Activated T-helper 1 cell treated with anti-CD3 and anti-CD28 coated beads, Interleukin-12 subunit alpha, Interleukin-12 subunit beta, Interleukin-2, Interleukin-4 antibody, amounts not matched to agents 30 ng/mL and 10 ng/mL and 1 ng/mL, durations not matched to agents 14 hours and 24 hours and 36 hours (primary cell): ENCODE measurements around the gene CFAP46. TPM values are rescaled to one million over a fixed set of nuclear protein-coding genes. Genes with fewer than 3 reads are reported as not detected.

Experiments
- DNase-seq: peaks from one replicate; pipeline ENCODE4 v3.0.0; 2021; ENCODE audit warnings: low spot score
- H3K27ac Mint-ChIP-seq: one replicate; pipeline ENCODE4 v1.8.0; 2021; ENCODE audit warnings: mild to moderate bottlenecking, mixed read lengths
- H3K27me3 Mint-ChIP-seq: one replicate; pipeline ENCODE4 v1.8.0; 2022; ENCODE audit warnings: mild to moderate bottlenecking, moderate library complexity, mixed read lengths; ENCODE audit not compliant: insufficient read depth
- H3K36me3 Mint-ChIP-seq: one replicate; pipeline ENCODE4 v1.8.0; 2021; ENCODE audit warnings: low read depth, mixed read lengths
- H3K4me1 Mint-ChIP-seq: one replicate; pipeline ENCODE4 v1.8.0; 2021; ENCODE audit warnings: low read depth, mixed read lengths
- H3K4me3 Mint-ChIP-seq: one replicate; pipeline ENCODE4 v1.8.0; 2021; ENCODE audit warnings: mild to moderate bottlenecking, moderate library complexity, mixed read lengths
- H3K9me3 Mint-ChIP-seq: one replicate; pipeline ENCODE4 v1.8.0; 2021; ENCODE audit warnings: mixed read lengths
- intact Hi-C: fragments of 100-400 bp; cut with micrococcal nuclease; formaldehyde crosslinking; loops from one replicate; pipeline ENCODE4 v1.15.1; 2024
- total RNA-seq: library from RNA; stranded (reverse); gene quantifications from 2 replicates; pipeline ENCODE4 v1.2.3, GENCODE V29; 2022

Gene CFAP46
- total RNA-seq, 1 donor from 2014 or later = not detected

- Mint-ChIP-seq H3K4me3 (no peak overlapping the region), H3K4me1 (peaks cover 11% of the 10 kb centered on the region), H3K27me3 (no peaks in the 10 kb centered on the region), H3K27ac (no peak overlapping the region), H3K36me3 (peaks cover 18% of the 10 kb centered on the region), H3K9me3 (no peaks in the 10 kb centered on the region)
- DNase-seq = no peak
- intact Hi-C loops = no loop called here
These were observed 176.1 kb downstream of the CFAP46 start for GRCh38 chr10:132766291-132766690.

GRCh38 chr10:132765435-132765834 lies 176.9 kb downstream of the CFAP46 start:
- peaks cover 11% of the 10 kb centered on the region for H3K4me1 Mint-ChIP-seq
- no peak for DNase-seq
- intact Hi-C loops = no loop called here
- no peak overlapping the region for H3K4me3 Mint-ChIP-seq
- no peaks in the 10 kb centered on the region for H3K27me3 Mint-ChIP-seq
- H3K36me3 Mint-ChIP-seq = peaks cover 17% of the 10 kb centered on the region
- no peaks in the 10 kb centered on the region for H3K9me3 Mint-ChIP-seq
- H3K27ac Mint-ChIP-seq = no peak overlapping the region

GRCh38 chr10:132764108-132764507 lies 178.3 kb downstream of the CFAP46 start:
- intact Hi-C loops = loop anchor here (5.0 kb wide), 1 partner anchor 198 kb away; no protein-coding TSS in a partner anchor
- H3K27me3 Mint-ChIP-seq = no peaks in the 10 kb centered on the region
- H3K4me1 Mint-ChIP-seq = peaks cover 11% of the 10 kb centered on the region
- no peak for DNase-seq
- H3K9me3 Mint-ChIP-seq = no peaks in the 10 kb centered on the region
- H3K27ac Mint-ChIP-seq = no peak overlapping the region
- peaks cover 12% of the 10 kb centered on the region for H3K36me3 Mint-ChIP-seq
- H3K4me3 Mint-ChIP-seq = no peak overlapping the region

DNA sequence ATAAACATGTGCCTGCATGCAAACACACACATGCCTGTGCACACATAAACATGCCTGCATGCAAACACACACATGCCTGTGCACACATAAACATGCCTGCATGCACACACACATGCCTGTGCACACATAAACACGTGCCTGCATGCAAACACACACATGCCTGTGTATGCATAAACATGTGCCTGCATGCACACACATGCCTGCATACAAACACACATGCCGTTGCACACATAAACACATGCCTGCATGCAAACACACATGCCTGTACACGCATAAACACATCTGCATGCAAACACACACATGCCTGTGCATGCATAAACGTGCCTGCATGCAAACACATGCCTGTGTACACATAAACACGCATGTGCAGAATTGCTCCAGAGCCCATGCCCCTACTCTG lies 178.8 kb downstream of the CFAP46 start:
- H3K4me3 Mint-ChIP-seq = no peak overlapping the region
- no peaks in the 10 kb centered on the region for H3K27me3 Mint-ChIP-seq
- peaks cover 11% of the 10 kb centered on the region for H3K4me1 Mint-ChIP-seq
- H3K27ac Mint-ChIP-seq = no peak overlapping the region
- peaks cover 10% of the 10 kb centered on the region for H3K36me3 Mint-ChIP-seq
- intact Hi-C loops = loop anchor here (5.0 kb wide), 1 partner anchor 199 kb away; no protein-coding TSS in a partner anchor
- H3K9me3 Mint-ChIP-seq = no peaks in the 10 kb centered on the region
- DNase-seq = no peak

GRCh38 chr10:132762267-132762666 lies 180.1 kb downstream of the CFAP46 start:
- Mint-ChIP-seq H3K27ac (peak overlapping the region; percentile 4), H3K4me3 (no peak overlapping the region), H3K9me3 (no peaks in the 10 kb centered on the region), H3K27me3 (no peaks in the 10 kb centered on the region), H3K4me1 (peaks cover 11% of the 10 kb centered on the region), H3K36me3 (peaks cover 10% of the 10 kb centered on the region)
- intact Hi-C loops = loop anchor here (5.0 kb wide), 1 partner anchor 200 kb away; no protein-coding TSS in a partner anchor
- DNase-seq = no peak

DNA sequence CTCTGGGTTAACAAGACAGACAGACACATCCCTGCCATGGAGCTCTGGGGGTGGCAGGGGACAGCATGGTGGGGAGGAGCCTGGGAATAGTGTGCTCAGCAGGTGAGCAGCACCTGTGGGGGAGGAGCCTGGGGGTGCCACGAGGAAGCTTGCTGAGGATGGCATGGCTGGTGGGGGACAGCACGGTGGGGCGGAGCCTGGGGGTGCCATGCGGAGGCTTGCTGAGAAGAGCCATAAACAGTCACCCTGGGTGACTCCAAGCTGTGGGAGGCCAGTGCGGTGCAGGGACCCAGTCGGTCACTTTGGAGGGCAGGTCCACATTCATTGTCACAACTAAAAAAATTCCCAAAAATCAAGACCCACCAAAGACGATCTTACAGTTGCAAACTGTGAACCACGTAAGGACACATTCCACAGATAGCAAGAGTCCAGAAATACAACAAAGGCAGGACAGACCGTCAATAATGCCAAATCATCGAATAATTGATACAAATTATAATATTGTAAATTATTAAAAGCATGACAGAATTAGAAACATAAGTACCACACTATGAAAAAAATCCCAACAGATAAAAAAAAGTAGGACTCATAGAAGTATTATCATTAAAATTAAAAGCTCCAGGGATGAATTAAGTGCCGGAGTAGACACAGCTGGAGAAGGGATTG lies 180.8 kb downstream of the CFAP46 start:
- Mint-ChIP-seq H3K4me1 (peaks cover 11% of the 10 kb centered on the region), H3K36me3 (peaks cover 10% of the 10 kb centered on the region), H3K27ac (peak overlapping the region; percentile 4), H3K4me3 (no peak overlapping the region), H3K27me3 (no peaks in the 10 kb centered on the region), H3K9me3 (no peaks in the 10 kb centered on the region)
- no peak for DNase-seq
- intact Hi-C loops = loop anchor here (5.0 kb wide), 1 partner anchor 201 kb away; no protein-coding TSS in a partner anchor

- Mint-ChIP-seq H3K4me3 (no peak overlapping the region), H3K27ac (no peak overlapping the region), H3K4me1 (peaks cover 11% of the 10 kb centered on the region), H3K9me3 (peaks cover 7% of the 10 kb centered on the region), H3K36me3 (peaks cover 17% of the 10 kb centered on the region), H3K27me3 (no peaks in the 10 kb centered on the region)
- intact Hi-C loops = no loop called here
- DNase-seq = no peak
These were observed 183.5 kb downstream of the CFAP46 start for GRCh38 chr10:132758865-132759264.

Other genes with a start within 250 kb of the CFAP46 start
- gene NKX6-2, start 156.4 kb downstream of the CFAP46 start, total RNA-seq = not detected in 2 replicates
- not detected in 2 replicates for gene ADGRA1, start 145.4 kb upstream of the CFAP46 start, total RNA-seq
- gene KNDC1, start 217.6 kb upstream of the CFAP46 start, total RNA-seq = 0.22 and 0.54 TPM in 2 replicates